ENCODE data around the gene IGFALS.

Gene IGFALS

GRCh38 chr16:1775006-1775845 is 18.3 kb downstream of the IGFALS start:
- DNase-seq: no peak

- DNase-seq: no peak
These were observed 19.1 kb downstream of the IGFALS start for GRCh38 chr16:1774448-1774780.

GRCh38 chr16:1773703-1774447 is 19.6 kb downstream of the IGFALS start:
- DNase-seq: no peak

GRCh38 chr16:1772908-1773702 is 20.4 kb downstream of the IGFALS start, which contains the start of gene MRPS34:
Gene MRPS34 (minus strand): TSS chr16:1773134. CDS start chr16:1773119, 15 bp downstream.
- peak; percentile 90 for DNase-seq

GRCh38 chr16:1772362-1772907 is 21.1 kb downstream of the IGFALS start, which contains the start of gene EME2:
Gene EME2 (plus strand): TSS chr16:1772810. CDS start chr16:1773228, 418 bp downstream.
- DNase-seq: peak; percentile 71

- DNase-seq: no peak
These were observed 21.6 kb downstream of the IGFALS start for GRCh38 chr16:1771864-1772361.

- peak; percentile 85 for DNase-seq
These were observed 22.2 kb downstream of the IGFALS start, which contains the start of gene NME3 for GRCh38 chr16:1771188-1771863. Gene NME3 (minus strand): TSS chr16:1771543. CDS start chr16:1771534, 9 bp downstream.

GRCh38 chr16:1770328-1771187 is 22.9 kb downstream of the IGFALS start:
- peak; percentile 56 for DNase-seq

- DNase-seq: no peak
These were observed 23.9 kb downstream of the IGFALS start for GRCh38 chr16:1769402-1770300.

- no peak for DNase-seq
These were observed 24.6 kb downstream of the IGFALS start for GRCh38 chr16:1768767-1769401.

- no peak for DNase-seq
These were observed 25.3 kb downstream of the IGFALS start for GRCh38 chr16:1768061-1768766.

GRCh38 chr16:1767116-1767994 is 26.1 kb downstream of the IGFALS start:
- DNase-seq: no peak

GRCh38 chr16:1766701-1767100 is 26.8 kb downstream of the IGFALS start:
- no peak for DNase-seq

- no peak for DNase-seq
These were observed 27.3 kb downstream of the IGFALS start for GRCh38 chr16:1766231-1766630.

- DNase-seq: no peak
These were observed 27.7 kb downstream of the IGFALS start for GRCh38 chr16:1765826-1766225.

GRCh38 chr16:1764971-1765370 is 28.5 kb downstream of the IGFALS start:
- DNase-seq: no peak
